ENCODE results near the gene LRBA. TPM values are rescaled to one million over a fixed set of nuclear protein-coding genes. Genes with fewer than 3 reads are reported as not detected.

LRBA gene
- total RNA-seq, 4 donors from 2014 or later: 13.3 to 21.2 (median 20.1) TPM

DNA sequence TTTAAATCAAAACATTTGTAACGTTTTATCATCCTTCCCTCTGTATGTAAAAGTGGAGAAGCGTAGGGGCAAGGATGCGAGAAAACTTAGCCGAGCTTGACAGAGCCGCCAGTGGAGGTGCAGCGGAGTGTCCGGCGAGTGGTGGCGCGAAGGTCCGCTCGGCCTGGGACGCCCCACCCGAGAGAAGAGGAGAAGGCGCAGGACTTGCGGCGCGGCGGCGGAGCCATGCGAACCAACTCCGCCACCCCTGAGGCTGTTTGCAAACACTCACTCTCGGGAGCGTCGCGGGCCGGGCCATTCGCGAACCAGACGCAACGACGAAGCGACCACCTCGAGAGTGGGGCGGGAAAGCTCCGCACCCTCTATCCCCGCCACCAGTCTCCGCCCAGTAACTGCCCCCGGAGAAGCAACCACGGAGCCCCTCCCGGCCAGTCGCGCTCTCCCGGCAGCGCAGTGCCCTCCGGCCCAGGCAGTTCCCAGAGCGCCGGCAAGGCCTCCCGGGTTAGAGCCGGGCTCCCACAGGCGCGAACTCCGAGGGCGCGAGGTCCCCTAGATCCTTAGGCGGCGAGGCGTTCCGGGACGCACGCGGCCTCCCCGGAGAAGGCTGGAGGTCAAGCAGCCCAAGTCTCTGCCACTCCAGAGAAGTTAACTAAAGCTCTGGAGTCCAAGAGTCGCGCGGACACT, 435.4 kb downstream of the LRBA start:
- H3K27ac ChIP-seq (replicated peaks in 1 of 4): peak overlapping the region in 3 of 4 donors; percentile 13 to 42 (median 26)
- no peak for DNase-seq (ENCODE audit: extremely low spot score)

DNA sequence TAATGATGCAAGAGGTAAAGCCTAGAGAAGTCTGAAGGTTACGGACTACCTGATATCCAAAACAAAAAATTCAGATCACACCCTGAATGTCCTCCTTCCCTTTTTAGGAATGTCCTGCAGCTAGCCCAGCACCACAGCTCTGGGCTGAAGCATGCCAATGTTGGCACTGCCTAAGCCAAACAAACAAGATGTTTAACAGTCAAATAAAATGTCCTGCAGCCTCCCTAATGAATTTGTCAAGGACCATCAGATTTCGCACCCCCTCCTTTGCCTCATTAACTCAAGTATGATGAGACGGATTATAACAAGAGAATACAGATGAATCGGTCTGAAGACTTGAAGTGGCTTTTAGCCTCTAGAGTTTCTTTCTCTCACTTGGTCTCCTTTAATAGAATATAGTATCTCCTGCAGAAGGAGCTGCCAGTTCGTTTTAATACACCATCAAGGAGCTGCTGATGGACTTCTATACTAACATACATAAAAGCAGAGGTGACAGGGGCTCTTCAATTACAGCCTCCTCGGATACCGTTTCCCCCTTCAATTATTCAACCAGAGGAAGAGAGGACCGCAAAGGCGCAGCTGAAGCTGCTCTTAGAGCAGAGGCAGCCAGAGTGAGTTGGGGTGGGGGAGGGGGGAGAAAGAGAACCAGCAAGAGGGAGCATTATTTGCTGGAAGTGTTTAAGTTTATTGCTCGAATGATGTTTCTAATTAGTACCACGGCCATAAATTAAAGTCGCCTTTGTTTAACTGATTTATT, 436.2 kb downstream of the LRBA start:
- Histone ChIP-seq H3K9me3 (no peaks in the 10 kb centered on the region), H3K4me1 (peaks cover 0 to 23% (median 13%) of the 10 kb centered on the region in 4 donors), H3K36me3 (no peaks in the 10 kb centered on the region), H3K4me3 (peak overlapping the region; percentile 42 to 57 (median 48)), H3K27me3 (peaks cover 0 to 27% (median 8%) of the 10 kb centered on the region in 4 donors), H3K27ac (replicated peaks in 1 of 4) (no peak overlapping the region)
- no peak for TF ChIP-seq EP300 (IDR thresholded peaks at IDR 0.05)
- TF ChIP-seq POLR2A (IDR thresholded peaks at IDR 0.05; ENCODE audit: low read depth): no peak
- TF ChIP-seq, protein P1, sequence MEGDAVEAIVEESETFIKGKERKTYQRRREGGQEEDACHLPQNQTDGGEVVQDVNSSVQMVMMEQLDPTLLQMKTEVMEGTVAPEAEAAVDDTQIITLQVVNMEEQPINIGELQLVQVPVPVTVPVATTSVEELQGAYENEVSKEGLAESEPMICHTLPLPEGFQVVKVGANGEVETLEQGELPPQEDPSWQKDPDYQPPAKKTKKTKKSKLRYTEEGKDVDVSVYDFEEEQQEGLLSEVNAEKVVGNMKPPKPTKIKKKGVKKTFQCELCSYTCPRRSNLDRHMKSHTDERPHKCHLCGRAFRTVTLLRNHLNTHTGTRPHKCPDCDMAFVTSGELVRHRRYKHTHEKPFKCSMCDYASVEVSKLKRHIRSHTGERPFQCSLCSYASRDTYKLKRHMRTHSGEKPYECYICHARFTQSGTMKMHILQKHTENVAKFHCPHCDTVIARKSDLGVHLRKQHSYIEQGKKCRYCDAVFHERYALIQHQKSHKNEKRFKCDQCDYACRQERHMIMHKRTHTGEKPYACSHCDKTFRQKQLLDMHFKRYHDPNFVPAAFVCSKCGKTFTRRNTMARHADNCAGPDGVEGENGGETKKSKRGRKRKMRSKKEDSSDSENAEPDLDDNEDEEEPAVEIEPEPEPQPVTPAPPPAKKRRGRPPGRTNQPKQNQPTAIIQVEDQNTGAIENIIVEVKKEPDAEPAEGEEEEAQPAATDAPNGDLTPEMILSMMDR (IDR thresholded peaks at IDR 0.05): no peak
- no peak for TF ChIP-seq POLR2AphosphoS5 (IDR thresholded peaks at IDR 0.05)
- 79% methylated on average over 12 of the region's 12 CpGs for WGBS
- intact Hi-C loops (cut with DNase I): no loop called here
- DNase-seq (ENCODE audit: extremely low spot score): no peak

More for the DNA sequence above, 435.4 kb downstream of the LRBA start:
- Histone ChIP-seq H3K27me3 (peaks cover 0 to 30% (median 11%) of the 10 kb centered on the region in 4 donors), H3K9me3 (no peaks in the 10 kb centered on the region), H3K4me3 (peak overlapping the region; percentile 42 to 57 (median 48)), H3K4me1 (peaks cover 7 to 26% (median 17%) of the 10 kb centered on the region in 4 donors), H3K36me3 (no peaks in the 10 kb centered on the region)
- intact Hi-C loops (cut with DNase I): no loop called here
- TF ChIP-seq POLR2A (IDR thresholded peaks at IDR 0.05; ENCODE audit: low read depth) (no peak), EP300 (IDR thresholded peaks at IDR 0.05) (no peak), POLR2AphosphoS5 (IDR thresholded peaks at IDR 0.05) (no peak)
- TF ChIP-seq, protein P1 (IDR thresholded peaks at IDR 0.05): no peak
- WGBS: 46% methylated on average over 43 of the region's 66 CpGs

DNA sequence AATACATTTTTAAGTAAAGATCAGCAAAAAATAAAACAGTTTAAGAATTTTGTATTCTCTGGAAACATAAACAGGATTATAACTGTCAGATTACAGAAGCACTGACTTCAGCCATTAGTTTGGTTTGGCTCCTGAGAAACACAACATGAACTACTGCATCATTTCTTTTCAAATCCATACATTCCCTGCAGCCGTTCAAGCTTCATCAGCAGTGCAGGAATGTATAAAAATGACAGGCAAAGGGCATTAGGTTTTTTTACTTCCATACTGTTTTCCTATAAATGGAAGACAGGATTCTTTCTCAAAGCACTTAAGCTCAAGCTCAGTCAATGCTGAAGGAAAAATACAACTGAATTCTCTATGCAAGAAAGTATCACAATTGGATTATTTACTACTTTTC, 437.3 kb downstream of the LRBA start:
- Histone ChIP-seq H3K36me3 (no peaks in the 10 kb centered on the region), H3K27me3 (peaks cover 0 to 16% (median 1%) of the 10 kb centered on the region in 4 donors), H3K4me3 (no peak overlapping the region), H3K27ac (replicated peaks in 1 of 4) (no peak overlapping the region), H3K9me3 (no peaks in the 10 kb centered on the region), H3K4me1 (peaks cover 0 to 11% (median 3%) of the 10 kb centered on the region in 4 donors)
- TF ChIP-seq EP300 (IDR thresholded peaks at IDR 0.05) (no peak), POLR2AphosphoS5 (IDR thresholded peaks at IDR 0.05) (no peak), POLR2A (IDR thresholded peaks at IDR 0.05; ENCODE audit: low read depth) (no peak)
- intact Hi-C loops (cut with DNase I): no loop called here
- DNase-seq (ENCODE audit: extremely low spot score): no peak
- 89% methylated on average over 1 of the region's 1 CpG for WGBS

DNA sequence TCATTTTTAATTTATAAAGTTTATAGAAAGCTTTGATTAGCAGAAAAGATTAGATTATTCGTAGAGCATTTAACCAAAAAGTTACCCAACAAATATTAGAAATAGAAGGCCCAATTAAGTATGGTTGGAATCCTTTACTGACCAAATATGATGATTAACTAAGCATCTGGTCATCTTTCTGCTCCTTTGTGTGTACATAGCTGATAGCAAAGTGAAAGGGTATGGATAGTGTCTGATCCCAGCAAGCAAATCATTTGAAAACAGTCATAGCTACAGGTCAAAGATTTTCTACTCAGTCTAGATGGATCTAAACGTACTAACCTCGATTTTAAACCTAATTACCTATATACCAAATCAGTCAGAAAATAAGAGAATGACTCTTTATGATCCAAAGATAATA, 440.4 kb downstream of the LRBA start:
- Histone ChIP-seq H3K9me3 (no peaks in the 10 kb centered on the region), H3K27ac (replicated peaks in 1 of 4) (no peak overlapping the region), H3K4me3 (no peak overlapping the region), H3K36me3 (no peaks in the 10 kb centered on the region), H3K27me3 (no peaks in the 10 kb centered on the region), H3K4me1 (peaks cover 0 to 1% (median under 1%) of the 10 kb centered on the region in 4 donors)
- WGBS: 95% methylated on average over 3 of the region's 3 CpGs
- intact Hi-C loops (cut with DNase I): no loop called here
- TF ChIP-seq POLR2A (IDR thresholded peaks at IDR 0.05; ENCODE audit: low read depth) (no peak), POLR2AphosphoS5 (IDR thresholded peaks at IDR 0.05) (no peak), EP300 (IDR thresholded peaks at IDR 0.05) (no peak)
- TF ChIP-seq, protein P1 (IDR thresholded peaks at IDR 0.05): no peak
- no peak for DNase-seq (ENCODE audit: extremely low spot score)

DNA sequence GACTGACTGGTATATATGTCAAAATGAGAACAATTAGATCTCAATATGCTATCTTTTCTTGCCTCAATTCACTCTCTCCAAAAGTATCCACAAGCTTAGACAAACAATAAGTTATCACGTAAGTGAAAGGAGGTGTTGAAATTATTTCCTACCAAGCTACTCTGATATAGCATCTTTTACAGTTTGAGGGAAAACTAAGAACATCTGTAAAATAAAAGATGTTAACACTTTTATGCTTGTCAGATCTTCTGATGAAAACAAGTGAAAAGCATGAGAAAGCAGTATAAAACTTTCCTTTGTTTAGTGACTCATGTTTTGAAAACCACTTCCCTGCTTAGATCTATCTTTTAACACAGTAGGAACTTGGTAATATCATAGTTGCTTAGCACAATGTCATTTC, 441.6 kb downstream of the LRBA start:
- WGBS: 88% methylated on average over 1 of the region's 1 CpG
- DNase-seq (ENCODE audit: extremely low spot score): no peak
- Histone ChIP-seq H3K36me3 (no peaks in the 10 kb centered on the region), H3K4me1 (no peaks in the 10 kb centered on the region), H3K9me3 (no peaks in the 10 kb centered on the region), H3K27me3 (no peaks in the 10 kb centered on the region), H3K4me3 (no peak overlapping the region), H3K27ac (replicated peaks in 1 of 4) (no peak overlapping the region)
- intact Hi-C loops (cut with DNase I): no loop called here
- TF ChIP-seq, protein P1 (IDR thresholded peaks at IDR 0.05): no peak
- TF ChIP-seq POLR2A (IDR thresholded peaks at IDR 0.05; ENCODE audit: low read depth) (no peak), POLR2AphosphoS5 (IDR thresholded peaks at IDR 0.05) (no peak), EP300 (IDR thresholded peaks at IDR 0.05) (no peak)
